ENCODE results near the gene PROX1.

- TF ChIP-seq CTCF (IDR thresholded peaks at IDR 0.05) (no peak), POLR2A (IDR thresholded peaks at IDR 0.05) (no peak)
Measured at GRCh38 chr1:214075999-214076707, 88.4 kb downstream of the PROX1 start.

Data from esophagus squamous epithelium (tissue), 4 donors.